ENCODE measurements around the gene ADAMTSL3.

DNA sequence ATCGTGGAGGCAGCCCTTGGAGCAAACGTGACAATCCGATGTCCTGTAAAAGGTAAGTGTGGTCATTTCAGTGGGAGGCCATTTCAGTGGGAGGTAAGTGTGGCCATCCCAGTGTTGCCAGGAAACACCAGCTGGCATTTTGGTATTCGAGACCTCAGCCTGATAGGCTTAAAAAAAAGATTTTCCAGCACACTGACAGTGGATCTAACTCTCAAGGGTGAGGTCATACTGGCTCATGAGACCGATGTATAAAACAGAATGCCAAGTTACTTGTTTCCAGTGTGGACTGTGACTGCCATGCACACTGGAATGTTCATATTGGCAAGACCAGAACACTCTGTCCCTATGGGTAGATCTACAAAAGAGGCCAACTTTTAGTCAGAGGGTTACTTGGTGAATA is 337.2 kb downstream of the ADAMTSL3 start:
- TF ChIP-seq, protein P1, sequence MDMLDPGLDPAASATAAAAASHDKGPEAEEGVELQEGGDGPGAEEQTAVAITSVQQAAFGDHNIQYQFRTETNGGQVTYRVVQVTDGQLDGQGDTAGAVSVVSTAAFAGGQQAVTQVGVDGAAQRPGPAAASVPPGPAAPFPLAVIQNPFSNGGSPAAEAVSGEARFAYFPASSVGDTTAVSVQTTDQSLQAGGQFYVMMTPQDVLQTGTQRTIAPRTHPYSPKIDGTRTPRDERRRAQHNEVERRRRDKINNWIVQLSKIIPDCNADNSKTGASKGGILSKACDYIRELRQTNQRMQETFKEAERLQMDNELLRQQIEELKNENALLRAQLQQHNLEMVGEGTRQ (IDR thresholded peaks at IDR 0.05; ENCODE audit: low read depth, low read length) = no peak
- TF ChIP-seq, protein P2, sequence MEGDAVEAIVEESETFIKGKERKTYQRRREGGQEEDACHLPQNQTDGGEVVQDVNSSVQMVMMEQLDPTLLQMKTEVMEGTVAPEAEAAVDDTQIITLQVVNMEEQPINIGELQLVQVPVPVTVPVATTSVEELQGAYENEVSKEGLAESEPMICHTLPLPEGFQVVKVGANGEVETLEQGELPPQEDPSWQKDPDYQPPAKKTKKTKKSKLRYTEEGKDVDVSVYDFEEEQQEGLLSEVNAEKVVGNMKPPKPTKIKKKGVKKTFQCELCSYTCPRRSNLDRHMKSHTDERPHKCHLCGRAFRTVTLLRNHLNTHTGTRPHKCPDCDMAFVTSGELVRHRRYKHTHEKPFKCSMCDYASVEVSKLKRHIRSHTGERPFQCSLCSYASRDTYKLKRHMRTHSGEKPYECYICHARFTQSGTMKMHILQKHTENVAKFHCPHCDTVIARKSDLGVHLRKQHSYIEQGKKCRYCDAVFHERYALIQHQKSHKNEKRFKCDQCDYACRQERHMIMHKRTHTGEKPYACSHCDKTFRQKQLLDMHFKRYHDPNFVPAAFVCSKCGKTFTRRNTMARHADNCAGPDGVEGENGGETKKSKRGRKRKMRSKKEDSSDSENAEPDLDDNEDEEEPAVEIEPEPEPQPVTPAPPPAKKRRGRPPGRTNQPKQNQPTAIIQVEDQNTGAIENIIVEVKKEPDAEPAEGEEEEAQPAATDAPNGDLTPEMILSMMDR (conservative IDR thresholded peaks at IDR 0.05; ENCODE audit: low read depth, low read length) = no peak
- TF ChIP-seq POLR2A (IDR thresholded peaks at IDR 0.05; ENCODE audit: low read depth, low read length) (no peak), CEBPB (IDR thresholded peaks at IDR 0.05; ENCODE audit: low read depth, low read length) (no peak), RCOR1 (IDR thresholded peaks at IDR 0.05; ENCODE audit: insufficient replicate concordance, low read length) (no peak), SMC3 (IDR thresholded peaks at IDR 0.05; ENCODE audit: low read depth, low read length) (no peak), MXI1 (IDR thresholded peaks at IDR 0.05; ENCODE audit: borderline replicate concordance, low read depth, low read length) (no peak)
- TF ChIP-seq, protein P3, sequence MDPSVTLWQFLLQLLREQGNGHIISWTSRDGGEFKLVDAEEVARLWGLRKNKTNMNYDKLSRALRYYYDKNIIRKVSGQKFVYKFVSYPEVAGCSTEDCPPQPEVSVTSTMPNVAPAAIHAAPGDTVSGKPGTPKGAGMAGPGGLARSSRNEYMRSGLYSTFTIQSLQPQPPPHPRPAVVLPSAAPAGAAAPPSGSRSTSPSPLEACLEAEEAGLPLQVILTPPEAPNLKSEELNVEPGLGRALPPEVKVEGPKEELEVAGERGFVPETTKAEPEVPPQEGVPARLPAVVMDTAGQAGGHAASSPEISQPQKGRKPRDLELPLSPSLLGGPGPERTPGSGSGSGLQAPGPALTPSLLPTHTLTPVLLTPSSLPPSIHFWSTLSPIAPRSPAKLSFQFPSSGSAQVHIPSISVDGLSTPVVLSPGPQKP (IDR thresholded peaks at IDR 0.05; ENCODE audit: borderline replicate concordance, low read depth, low read length) = no peak
